Activated CD8-positive, alpha-beta memory T cell treated with anti-CD3 and anti-CD28 coated beads, Interleukin-2, amount 50 U/mL, for 24 hours (primary cell): ENCODE results near the gene CASK.

ENCODE experiments used
- DNase-seq: peaks from one replicate; pipeline ENCODE4 v3.0.0-alpha.2; 2020; ENCODE audit errors: extremely low read depth

The CASK gene

GRCh38 chrX:41473936-41474725, 449.2 kb downstream of the CASK start:
- DNase-seq, result no peak

GRCh38 chrX:41472231-41472815, 451.0 kb downstream of the CASK start:
- DNase-seq, result no peak

- no peak for DNase-seq
These were observed 451.6 kb downstream of the CASK start for GRCh38 chrX:41471786-41472185.

GRCh38 chrX:41470706-41471105, 452.6 kb downstream of the CASK start:
- DNase-seq, result no peak

GRCh38 chrX:41468647-41469323, 454.6 kb downstream of the CASK start:
- DNase-seq, result no peak
